Renal cortical epithelial cell (primary cell): ENCODE results near the gene COX7A1. TPM values are rescaled to one million over a fixed set of nuclear protein-coding genes. Genes with fewer than 3 reads are reported as not detected.
"Not testable (repeated sequence)": the region's sequence is repeated elsewhere in the genome, so short reads cannot be mapped to it uniquely, and the experiment has no call there.

Experiments
- DNase-seq: peaks from one replicate; pipeline ENCODE4 v3.0.0-alpha.2; 2011; ENCODE audit warnings: low read depth
- total RNA-seq: library from RNA; depleted of rRNA; stranded (reverse); fragments of >200 nt; gene quantifications from 2 replicates; pipeline ENCODE4 v1.2.3, GENCODE V29; 2014

COX7A1 gene
- total RNA-seq: 1.1 and 2.8 TPM in 2 replicates

DNA sequence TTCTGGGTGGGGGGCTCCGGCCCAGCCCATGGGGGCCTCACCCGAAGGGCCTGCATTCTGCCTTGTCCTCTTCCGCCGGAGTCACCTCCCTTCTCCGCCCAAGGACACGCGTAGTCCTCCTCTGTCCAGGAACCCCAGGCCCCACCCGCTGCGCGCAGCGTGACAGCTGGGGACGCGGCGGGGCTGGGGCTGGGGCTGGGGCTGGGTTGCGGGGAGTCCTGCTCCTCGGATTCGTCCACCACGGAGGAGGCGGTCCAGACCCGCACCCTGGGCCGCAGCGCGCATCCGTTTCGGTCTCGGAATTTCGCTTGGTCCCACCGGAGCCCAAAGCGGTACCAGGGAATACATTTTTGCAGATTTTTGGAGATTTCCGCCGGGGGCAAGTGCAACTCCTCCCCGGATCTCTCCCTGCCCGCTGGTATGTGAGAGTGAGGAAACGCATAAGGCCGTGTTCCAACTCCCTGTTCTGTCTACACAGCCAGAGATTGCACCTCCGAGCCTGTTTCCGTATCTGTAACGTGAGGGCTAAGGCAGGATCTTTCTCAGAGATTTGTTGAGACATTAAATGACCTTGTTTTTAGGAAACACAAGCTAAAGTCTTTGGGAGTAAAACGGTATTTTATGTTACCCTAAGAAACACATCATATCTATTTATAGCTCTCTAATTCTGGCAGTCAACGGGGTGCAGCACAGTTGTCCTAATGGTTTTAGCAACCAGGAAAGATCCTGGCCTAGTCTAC, at the start of gene COX7A1:
Gene COX7A1, minus strand, starts transcription at position 96 of the 740 bp plus-strand sequence. Its CDS starts 40 bp downstream, at position 56.
- DNase-seq: no peak

DNA sequence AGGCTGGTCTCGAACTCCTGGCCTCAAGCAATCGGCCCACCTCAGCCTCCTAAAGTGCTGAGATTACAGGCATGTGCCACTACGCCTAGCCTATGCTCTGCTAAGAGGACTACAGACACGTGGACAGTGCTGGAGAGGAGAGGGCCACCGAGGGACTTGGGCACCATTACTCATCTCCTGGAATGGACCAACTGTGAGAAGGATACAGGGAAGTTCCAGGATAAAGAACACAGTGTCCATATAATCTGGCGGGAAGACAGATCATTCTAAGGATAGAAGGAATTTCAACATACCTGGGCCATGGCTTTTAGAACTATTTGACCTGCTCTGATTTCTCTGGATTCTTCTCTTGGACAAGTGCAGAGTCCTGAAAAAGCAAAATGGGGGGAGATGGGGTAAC, 49.4 kb upstream of the COX7A1 start:
- DNase-seq: no peak

DNA sequence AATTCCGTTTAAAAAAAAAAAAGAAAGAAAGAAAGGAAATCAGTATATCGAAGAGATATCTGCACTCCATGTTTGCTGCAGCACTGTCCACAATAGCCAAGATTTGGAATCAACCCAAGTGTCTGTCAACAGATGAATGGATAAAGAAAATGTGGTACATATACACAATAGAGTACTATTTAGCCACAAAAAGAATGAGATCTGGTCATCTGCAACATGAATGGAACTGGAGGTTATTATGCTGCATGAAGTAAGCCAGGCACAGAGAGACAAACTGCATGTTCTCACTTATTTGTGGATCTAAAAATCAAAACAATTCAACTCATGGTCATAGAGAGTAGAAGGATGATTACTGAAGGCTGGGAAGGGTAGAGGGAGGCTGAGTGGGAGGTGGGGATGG, 45.9 kb upstream of the COX7A1 start:
- no peak for DNase-seq

DNA sequence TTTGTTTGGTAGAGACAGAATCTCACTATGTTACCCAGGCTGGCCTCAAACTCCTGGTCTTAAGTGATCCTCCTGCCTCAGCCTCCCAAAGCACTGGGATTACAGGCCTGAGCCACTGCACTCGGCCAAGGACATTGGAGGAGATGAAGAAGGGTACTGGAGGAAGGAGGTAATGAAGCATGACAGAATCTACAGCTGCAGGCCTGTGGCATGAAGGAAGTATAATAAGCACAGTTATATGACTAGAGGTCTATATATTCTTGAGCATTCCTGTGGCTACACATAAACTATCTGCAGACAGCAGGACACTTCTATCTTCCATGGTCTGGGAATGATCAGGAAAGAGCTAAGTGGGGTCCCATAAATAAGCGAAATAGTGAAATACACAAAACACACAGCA, 44.0 kb upstream of the COX7A1 start:
- DNase-seq: no peak

DNA sequence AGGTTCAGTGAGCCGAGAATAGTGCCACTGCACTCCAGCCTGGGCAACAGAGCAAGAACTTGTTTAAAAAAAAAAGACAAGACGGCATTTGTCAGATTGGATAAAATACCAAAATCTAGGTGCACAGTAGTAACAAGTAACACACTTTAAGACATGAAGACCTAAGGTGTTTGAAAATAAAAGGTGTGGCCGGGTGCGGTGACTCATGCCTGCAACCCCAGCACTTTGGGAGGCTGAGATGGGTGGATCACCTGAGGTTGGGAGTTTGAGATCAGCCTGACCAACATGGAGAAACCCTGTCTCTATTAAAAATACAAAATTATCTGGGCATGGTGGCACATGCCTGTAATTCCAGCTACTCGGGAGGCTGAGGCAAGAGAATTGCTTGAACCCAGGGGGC, 34.5 kb upstream of the COX7A1 start:
- not testable (repeated sequence) for DNase-seq

DNA sequence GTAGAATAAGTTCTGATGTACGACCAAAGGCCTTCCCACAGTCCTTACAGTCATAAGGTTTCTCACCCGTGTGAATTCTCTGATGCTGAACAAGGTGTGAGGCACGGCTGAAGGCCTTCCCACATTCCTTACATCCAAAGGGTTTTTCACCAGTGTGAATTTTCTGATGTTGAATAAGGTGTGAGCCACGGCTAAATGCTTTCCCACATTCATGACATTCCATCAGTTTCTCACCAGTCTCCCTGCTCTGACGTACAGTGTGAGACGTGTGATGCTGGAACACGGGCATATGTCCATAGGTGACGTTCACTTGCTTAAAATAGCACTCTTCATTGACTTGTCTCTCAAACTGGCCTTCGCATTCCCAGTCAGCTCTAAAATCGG, 31.0 kb upstream of the COX7A1 start:
- DNase-seq: no peak

DNA sequence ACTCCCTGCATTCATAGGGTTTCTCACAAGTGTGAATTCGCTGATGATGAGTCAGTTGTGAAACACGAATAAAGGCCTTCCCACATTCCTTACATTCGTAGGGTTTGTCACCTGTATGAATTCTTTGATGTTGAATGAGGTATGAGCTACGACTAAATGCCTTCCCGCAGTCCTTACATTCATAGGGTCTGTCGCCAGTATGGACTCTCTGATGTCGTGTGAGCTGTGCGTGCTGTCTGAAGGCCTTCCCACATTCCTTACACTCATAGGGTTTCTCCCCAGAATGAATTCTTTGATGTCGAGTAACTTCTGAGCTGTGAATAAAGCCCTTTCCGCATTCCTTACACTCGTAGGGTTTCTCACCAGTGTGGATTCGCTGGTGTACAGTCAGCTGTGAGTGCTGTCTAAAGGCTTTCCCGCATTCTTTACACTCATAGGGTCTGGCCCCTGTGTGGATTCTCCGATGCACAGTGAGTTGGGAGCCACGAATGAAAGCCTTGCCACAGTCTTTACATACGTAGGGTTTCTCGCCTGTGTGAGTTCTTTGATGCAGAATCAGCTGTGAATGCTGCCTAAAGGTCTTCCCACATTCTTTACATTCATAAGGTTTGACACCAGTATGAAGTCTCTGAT, 30.5 kb upstream of the COX7A1 start:
- no peak for DNase-seq

DNA sequence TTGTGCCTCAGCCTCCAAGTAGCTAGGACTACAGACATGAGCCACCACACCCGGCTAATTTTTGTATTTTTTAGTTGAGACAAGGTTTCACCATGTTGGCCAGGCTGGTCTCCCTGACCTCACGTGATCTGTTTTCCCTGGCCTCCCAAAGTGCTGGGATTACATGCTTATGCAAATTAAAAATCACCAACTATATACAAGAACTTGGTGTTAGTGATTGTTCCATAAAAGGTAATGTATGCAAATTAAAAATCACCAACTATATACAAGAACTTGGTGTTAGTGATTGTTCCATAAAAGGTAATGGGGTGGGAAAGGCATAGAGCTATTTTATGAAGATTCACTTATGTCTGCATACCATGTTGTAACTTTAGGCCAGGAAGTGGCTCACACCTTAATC, 26.8 kb upstream of the COX7A1 start:
- DNase-seq: not testable (repeated sequence)

DNA sequence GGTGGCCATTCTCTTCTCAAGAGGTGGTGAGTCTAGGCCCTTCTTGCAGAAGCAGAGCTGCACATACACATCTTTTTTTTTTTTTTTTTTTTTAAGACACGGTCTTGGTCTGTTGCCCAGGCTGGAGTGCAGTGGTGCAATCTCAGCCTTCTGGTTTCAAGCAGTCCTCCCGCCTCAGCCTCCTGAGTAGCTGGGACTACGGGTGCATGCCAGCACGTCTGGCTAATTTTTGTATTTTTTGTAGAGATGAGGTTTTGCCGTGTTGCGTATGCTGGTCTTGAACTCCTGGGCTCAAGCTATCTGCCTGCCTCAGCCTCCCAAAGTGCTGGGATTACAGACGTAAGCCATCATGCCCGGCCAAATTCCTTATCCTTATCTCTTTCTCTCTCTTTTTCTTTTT, 21.6 kb upstream of the COX7A1 start:
- DNase-seq: not testable (repeated sequence)

DNA sequence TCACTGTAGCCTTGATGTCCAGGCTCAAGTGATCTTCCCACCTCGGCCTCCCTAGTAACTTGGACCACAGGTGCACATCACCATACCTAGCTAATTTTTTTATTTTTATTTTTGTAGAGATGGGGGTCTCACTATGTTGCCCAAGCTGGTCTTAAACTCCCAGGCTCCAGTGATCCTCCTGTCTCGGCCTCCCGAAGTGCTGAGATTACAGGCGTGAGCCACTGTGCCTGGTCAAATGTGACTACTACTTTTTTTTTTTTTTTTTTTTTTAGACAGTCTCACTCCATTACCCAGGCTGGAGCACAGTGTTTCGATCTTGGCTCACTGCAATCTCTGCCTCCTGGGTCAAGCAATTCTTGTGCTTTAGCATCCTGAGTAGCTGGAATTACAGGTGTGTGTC, 20.6 kb upstream of the COX7A1 start:
- no peak for DNase-seq

DNA sequence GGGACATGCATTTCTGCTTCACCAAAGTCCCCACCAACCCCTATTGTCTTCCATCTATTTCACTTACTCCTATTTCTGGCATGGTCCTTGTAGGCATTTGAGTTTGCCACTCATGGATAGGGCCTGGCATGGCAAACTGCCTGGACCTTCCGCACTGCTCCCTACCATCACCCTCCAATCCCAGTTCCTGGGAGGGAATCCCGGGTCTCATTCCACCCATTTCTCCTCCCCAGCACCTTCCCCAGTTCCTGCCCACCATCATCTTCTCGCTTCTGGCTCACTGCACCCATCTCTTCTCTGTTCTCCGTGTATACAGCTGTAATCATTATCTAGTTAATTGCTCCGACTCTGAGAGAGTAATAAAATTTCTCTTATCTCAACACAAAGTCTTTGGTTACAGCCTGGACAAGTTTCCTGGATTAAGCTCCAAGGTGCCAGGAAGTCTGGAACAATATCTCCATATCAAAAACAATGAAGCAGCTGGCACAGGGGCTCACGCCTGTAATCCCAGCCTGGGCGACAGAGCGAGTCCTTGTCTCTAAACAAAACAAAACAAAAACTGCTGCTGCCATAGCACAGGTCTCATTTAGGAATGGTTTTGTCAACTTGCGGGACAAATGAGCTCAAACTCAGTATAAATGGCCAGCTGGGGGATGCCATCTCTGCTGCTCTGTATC, 17.0 kb upstream of the COX7A1 start:
- no peak for DNase-seq

DNA sequence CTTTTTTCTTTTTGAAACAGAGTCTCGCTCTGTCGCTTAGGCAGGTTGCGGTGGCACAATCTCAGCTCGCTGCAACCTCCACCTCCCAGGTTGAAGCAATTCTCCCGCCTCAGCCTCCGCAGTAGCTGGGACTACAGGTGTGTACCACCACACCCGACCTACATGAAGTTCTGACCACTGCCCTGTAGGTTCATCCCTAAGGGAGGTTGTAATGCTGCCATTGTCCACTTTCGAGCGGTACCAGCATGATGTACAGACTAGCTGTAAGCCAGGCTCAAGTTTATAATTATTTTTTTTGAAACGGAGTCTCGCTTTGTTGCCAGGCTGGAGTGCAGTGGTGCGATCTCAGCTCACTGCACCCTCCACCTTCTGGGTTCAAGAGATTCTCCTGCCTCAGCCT, 11.6 kb upstream of the COX7A1 start:
- no peak for DNase-seq

DNA sequence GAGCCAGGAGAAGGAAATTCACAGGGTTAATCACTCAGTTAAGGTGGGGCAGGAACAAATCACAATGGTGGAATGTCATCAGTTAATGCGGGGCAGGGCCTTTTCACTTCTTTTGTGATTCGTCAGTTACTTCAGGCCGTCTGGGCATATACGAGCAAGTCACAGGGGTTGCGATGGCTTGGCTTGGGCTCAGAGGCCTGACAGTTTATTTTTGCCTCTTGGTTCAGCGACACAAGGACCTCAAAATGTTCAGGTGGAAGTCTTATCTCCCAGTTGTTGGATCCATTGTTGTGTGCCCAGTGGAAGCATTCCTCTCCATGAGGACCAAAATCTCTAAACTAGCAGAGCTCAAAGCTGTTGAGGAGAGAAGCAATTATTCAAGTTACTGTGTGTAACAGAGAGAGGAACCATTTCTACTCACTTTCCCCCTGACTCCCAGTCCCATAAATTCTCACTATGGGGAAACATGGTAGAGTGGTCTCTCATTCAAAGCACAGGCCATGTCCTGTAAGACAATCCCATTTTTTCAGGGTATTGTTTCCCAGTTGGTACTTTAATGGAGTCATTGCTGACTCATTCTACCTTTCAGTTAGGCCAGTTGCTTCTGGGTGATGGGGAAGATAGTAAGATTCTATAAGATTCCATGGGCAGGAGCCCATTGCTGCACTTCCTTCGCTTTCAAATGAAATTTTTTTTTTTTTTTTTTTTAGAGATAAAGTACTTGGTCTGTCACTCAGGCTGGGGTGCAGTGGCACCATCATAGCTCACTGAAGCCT, 8.8 kb upstream of the COX7A1 start:
- no peak for DNase-seq

DNA sequence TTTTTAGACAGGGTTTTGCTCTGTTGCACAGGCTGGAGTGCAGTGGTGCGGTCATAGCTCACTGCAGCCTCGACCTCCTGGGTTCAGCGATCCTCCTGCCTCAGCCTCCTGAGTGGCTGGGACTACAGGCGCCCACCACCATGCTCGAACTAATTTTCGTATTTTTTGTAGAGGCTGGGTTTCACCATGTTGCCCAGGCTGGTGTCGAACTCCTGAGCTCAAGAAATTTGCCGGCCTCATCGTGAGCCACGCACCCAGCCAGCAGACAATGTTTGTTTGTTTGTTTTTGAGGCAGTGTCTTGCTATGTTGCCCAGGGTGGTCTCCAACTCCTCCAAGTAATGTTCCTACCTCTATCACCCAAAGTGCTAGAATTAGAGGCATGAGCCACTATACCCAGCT, 879 bp upstream of the COX7A1 start:
- no peak for DNase-seq

DNA sequence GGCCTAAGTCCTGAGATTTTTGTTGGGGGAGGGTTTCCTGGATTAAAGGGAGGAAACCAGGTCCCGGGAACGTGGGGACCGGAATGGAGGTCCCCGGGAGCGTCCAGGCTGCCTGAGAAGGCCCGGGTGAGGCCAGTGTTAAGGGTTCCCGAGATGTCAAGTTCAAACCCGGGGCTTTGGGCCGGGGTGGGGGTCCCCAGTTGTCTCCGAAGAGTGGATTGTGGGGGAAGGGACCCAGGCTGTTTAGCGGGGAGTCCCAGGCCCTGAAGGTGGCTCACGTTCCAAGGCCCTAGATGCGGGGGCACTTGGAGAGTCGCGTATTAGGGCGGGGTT, 262 bp downstream of the COX7A1 start:
- DNase-seq: no peak

DNA sequence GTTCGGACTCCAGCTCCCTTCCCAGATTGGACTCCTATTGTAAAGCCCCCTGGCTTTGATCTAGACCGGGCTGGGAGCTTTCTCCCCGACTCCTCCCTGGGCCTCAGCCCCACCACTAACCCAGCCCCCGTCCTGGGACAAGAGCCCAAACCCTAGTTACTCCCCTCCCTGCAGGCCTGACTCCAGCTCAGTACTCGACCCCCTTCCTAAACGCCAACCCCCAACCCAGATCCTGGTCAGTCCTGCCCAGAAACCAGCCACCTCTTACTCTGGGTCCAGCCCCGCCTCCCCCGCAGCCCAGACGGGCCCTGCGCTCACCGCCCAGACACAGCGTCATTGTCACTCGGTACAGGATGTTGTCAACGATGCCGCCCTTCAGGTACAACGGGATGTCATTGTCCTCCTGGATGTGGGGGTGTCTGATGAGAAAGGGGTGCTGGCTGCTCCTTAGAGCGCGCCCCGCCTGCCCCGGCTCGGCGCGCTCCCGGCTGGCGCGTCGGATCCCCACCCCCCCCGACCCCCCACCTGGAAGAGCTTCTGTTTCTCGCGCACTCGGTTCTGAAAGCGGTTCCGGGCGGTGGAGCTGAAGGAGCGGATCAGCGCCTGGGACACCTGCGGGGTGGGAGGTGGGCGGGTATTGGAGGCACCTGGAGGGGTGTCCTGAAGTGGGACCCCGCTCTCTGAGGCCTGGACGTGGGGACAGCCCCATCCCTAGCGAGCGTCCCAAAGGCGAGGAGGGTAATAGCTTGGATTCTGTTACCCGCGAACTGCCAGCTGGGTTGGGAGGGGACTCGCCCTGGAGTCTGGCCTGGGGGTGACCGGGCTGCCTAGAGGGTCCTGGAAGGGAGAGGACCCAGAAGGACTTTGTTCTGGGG, 866 bp downstream of the COX7A1 start:
- no peak for DNase-seq

DNA sequence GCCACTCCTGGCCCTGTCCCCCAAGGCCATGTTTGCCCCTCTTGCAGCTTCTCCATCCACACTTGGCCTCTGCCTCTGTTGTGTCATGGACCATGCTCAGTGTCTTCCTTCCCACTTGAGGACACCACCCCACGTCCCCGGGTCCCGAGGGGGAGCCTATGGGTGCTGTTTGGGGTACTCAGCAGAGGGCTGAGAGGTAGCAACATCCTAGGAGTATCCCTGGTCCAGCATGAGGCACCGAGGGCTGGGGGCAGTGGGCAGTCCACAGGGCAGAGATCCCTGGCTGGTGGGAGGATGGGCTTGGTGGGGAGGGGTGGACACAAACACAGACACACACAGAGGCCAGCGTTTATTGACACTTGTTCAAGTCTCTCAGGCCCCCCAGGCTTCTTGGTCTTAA, 1.7 kb downstream of the COX7A1 start:
- no peak for DNase-seq

DNA sequence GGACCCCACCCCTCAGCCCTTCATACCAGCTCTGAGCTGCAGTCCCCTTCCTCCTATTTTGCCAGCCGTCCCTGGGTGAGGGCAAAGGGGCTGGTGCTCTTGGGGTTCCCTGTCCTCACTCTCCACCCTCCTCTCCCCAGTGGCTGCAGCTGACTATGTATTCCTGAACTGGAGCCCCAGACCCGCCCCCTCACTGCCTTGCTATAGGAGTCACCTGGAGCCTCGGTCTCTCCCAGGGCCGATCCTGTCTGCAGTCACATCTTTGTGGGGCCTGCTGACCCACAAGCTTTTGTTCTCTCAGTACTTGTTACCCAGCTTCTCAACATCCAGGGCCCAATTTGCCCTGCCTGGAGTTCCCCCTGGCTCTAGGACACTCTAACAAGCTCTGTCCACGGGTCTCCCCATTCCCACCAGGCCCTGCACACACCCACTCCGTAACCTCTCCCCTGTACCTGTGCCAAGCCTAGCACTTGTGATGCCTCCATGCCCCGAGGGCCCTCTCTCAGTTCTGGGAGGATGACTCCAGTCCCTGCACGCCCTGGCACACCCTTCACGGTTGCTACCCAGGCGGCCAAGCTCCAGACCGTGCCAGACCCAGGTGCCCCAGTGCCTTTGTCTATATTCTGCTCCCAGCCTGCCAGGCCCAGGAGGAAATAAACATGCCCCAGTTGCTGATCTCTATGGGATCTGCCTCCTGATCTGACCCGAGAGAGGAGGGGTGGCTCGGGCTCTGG, 2.4 kb downstream of the COX7A1 start:
- no peak for DNase-seq

DNA sequence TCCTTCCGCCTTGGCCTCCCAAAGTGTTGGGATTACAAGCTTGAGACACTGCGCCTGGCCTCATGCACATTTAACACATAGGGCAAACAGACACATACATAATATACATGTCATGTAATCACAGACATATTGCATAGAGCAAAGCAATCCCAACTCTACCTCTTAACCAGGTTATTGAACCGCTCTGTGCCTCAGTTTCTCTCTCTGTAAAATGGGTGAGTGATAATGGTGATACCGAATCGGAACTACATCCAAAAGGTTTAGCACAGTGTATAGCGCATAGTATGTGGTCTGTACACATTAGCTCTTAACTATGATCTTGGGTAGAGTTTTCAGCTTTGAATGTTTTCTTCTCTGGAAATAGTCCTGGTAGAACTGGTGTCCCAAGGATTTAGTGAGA, 7.6 kb downstream of the COX7A1 start:
- no peak for DNase-seq

DNA sequence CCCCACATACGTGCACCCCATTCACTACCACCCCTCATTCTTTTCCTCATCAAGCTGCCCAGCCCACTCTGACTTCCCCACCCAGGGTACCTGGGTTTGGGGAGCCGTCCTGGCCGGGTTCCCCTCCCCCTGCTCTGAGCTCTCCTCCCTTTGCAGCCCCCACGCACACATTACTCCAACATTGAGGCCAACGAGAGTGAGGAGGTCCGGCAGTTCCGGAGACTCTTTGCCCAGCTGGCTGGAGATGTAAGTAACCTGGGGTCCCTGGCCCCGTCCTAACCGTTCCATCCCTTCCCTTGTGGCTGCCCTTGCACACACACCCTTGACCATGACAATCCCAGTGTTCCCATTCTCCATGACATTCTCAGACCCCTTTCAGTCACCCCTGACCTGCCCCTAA, 9.8 kb downstream of the COX7A1 start:
- no peak for DNase-seq

DNA sequence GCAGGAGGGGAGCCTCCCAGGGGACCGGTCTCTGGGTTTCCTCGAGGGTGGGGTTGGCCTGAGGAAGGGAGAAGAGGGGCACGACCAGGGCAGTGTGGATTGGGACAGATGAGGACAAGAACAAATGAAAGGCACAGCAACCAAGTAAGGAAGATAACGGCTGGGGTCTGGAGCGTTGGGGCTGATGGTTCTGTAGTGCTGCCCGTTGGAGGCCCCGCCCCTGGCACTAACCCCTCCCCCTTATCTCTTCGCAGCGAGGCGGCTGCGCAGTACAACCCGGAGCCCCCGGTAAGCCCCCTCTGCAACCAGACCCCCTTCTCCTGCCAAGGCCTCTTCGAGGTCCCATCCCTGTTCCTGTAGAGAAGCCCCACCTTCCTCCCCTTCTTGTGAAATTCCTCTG, 10.2 kb downstream of the COX7A1 start:
- DNase-seq: no peak
